ENCODE measurements around the gene SNX2.

- TF ChIP-seq CTCF (IDR thresholded peaks at IDR 0.05) (no peak), POLR2A (IDR thresholded peaks at IDR 0.05) (no peak)
These were observed 83.6 kb downstream of the SNX2 start for GRCh38 chr5:122858451-122858850.
